GM23248 (cell line): Measurements from ENCODE around the gene HOXA11.

Experiments
- EZH2 ChIP-seq: fragments of 200-600 bp; sonication (generic); IDR thresholded peaks from 2 replicates; pipeline ENCODE4 v1.6.1; 2018; ENCODE audit warnings: antibody characterized with exemption, mild to moderate bottlenecking; ENCODE audit not compliant: insufficient read depth, poor library complexity, severe bottlenecking
- EZH2phosphoT487 ChIP-seq: fragments of 200-600 bp; sonication (generic); IDR thresholded peaks from 2 replicates; pipeline ENCODE4 v1.6.1; 2018; ENCODE audit warnings: antibody characterized with exemption, moderate library complexity, mild to moderate bottlenecking, low read depth; ENCODE audit not compliant: insufficient read depth

DNA sequence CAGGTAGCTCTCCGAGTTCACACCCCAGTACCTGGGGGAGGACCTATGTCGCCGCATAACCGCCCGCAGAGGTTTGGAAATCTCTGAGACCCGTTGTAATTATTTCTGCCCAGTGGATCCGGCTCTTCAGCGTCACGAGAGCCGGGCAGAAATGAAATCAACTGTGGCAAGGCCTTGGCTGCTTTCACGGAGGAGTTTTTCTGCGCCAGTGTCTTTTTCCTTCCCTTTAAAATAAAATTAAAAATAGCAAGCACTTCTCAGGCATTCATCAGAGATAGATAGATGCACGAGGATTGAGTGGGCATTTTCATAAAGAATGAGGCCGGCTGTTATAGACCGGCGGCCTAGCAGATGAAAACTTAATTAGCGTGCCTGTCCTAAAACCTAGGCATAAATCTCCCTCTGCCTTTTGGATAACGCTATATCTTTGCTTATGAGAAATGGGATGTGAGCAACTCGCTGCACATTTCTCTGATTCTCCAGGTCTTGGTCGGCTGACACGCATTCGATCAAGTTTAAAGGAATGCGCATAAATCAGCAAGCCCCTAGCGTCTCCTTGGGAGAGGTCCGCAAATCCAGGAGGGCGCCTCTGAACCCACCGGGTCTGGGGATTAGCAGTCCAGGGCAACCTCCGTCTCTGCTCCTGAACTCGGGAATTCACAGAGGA lies 8.4 kb upstream of the HOXA11 start:
- TF ChIP-seq EZH2 (no peak), EZH2phosphoT487 (no peak)
